H1 (cell line): ENCODE results near the gene BGLAP. TPM values are rescaled to one million over a fixed set of nuclear protein-coding genes. Genes with fewer than 3 reads are reported as not detected.

ENCODE experiments used
- POLR2A ChIP-seq, 2 experiments: IDR thresholded peaks; 1 replicate in 1 of 2; 2 replicates in 1 of 2; pipeline ENCODE4 v1.6.1; 2011; ENCODE audit warnings: low read depth in 2 of 2, low read length in 2 of 2, mild to moderate bottlenecking in 2 of 2; ENCODE audit errors: control extremely low read depth in 1 of 2
- RNF2 ChIP-seq: fragments of 200-900, 300-1000 bp; sonication (generic); IDR thresholded peaks from 2 replicates; pipeline ENCODE4 v1.7.1; 2016; ENCODE audit warnings: borderline replicate concordance, low read depth, mild to moderate bottlenecking, antibody characterized with exemption, low read length; ENCODE audit not compliant: poor library complexity, severe bottlenecking; ENCODE audit errors: missing control alignments
- polyA plus RNA-seq, 7 experiments: library from polyadenylated mRNA; depleted of rRNA in 3 of 7; stranded (reverse) in 5 of 7; unstranded in 2 of 7; fragments of >200 nt in 5 of 7; fragments of 200-250 nt in 2 of 7; gene quantifications; 1 replicate in 5 of 7; 2 replicates in 1 of 7; 4 replicates in 1 of 7; pipeline versions ENCODE4 v1.2.1 to v1.2.3, GENCODE V29; 2011 to 2013; ENCODE audit warnings: missing spikeins in 2 of 7, mixed read lengths in 2 of 7
- total RNA-seq: library from RNA; stranded (reverse); fragmentation: NEBNext Ultra II Directional; extraction: Animal tissue kit (Norgen Biotek cat#: 25700); gene quantifications from 2 replicates; pipeline ENCODE4 v1.2.1, GENCODE V29; 2021

BGLAP gene
- total and polyA plus RNA-seq, 2 of the 8 experiments (the other 6 are each of a cell fraction or from before 2014, with no cell fraction given), result 1.2 to 1.5 TPM

DNA sequence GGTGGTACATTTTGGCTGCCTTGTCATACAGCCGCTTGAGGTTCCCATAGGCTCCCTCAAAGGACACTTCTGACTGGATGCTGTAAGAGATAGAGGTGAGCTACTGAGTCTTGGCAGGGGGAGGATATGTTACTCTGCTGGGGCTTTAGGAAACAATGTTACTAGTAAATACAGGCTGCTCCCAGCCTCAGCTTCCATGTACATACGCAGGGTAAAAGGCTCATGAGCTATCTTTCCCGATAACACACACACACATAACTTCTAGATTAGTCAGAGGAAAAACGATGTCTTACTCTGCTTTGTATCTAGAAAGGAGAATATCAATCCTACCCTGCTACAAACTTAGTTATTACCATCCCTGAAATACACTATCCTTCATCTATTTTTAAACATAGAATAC is 26.4 kb downstream of the BGLAP start (continued):
- TF ChIP-seq RNF2, result no peak
- TF ChIP-seq POLR2A (IDR thresholded peaks at IDR 0.05; ENCODE audit: control extremely low read depth in 1 of 2, low read depth in 2 of 2, low read length in 2 of 2), result no peak
